Testis (tissue), 2 donors: ENCODE data around the gene ABHD6.

Experiments used
- CTCF ChIP-seq, 3 experiments: fragments of 450-650 bp in 2 of 3; fragments of 200-600 bp in 1 of 3; sonication (generic) in 1 of 3; IDR thresholded peaks; one replicate each; pipeline ENCODE4 v1.5.1; 2016 to 2019; ENCODE audit warnings: antibody characterized with exemption in 3 of 3, mild to moderate bottlenecking in 2 of 3, moderate library complexity in 1 of 3
- POLR2A ChIP-seq: fragments of 450-650 bp; IDR thresholded peaks from one replicate; pipeline ENCODE4 v1.6.1; 2017; ENCODE audit warnings: antibody characterized with exemption, mild to moderate bottlenecking, moderate library complexity

- TF ChIP-seq CTCF (IDR thresholded peaks at IDR 0.05) (no peak), POLR2A (no peak)
Measured at GRCh38 chr3:58256061-58256460, 18.5 kb downstream of the ABHD6 start.
